ENCODE data around the gene SEPTIN11.

SEPTIN11 gene

DNA sequence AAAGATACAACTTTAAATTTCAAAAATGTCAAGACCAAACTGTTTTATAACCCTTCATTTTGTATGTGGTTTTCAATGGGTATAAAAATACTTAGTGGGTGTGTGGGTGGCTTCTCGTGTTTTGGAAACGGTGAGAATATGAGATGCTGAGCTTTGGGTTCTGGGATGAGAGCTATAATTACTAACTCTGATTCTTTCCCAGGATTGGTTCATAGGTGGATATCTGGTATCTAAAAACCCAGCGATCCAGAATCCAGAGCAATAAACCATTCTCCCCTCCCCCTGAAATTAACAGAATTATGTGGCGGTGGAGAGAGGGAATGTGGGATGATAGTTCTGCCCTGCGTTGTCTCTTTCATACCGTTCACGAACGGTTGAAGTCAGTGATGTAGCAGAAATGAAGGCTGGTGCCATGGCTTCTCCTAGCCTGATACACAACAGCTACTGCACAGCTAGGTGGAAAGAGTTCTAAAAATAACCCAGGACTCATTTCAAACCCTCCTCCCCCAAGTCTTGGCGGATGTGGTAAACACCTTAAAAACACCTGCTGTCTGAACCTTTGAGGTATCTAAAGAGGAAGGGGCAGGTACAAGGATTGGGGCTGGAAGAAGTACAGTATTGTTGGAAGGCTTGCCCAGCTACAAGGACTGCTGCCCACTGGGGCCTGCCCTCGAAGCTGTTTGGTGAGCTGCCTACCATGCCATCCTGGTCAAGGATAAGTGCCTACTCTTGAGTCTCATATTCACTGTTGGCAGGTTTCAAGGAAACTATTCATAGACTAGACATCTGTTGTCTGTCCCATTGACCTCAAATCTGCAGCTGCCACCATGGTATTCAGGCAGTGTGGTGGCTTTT is 44.5 kb downstream of the SEPTIN11 start:
- no peak overlapping the region for H3K4me3 ChIP-seq (ENCODE audit: low read depth, low read length)
- H3K9ac ChIP-seq: no peak overlapping the region
- TF ChIP-seq, protein P1, sequence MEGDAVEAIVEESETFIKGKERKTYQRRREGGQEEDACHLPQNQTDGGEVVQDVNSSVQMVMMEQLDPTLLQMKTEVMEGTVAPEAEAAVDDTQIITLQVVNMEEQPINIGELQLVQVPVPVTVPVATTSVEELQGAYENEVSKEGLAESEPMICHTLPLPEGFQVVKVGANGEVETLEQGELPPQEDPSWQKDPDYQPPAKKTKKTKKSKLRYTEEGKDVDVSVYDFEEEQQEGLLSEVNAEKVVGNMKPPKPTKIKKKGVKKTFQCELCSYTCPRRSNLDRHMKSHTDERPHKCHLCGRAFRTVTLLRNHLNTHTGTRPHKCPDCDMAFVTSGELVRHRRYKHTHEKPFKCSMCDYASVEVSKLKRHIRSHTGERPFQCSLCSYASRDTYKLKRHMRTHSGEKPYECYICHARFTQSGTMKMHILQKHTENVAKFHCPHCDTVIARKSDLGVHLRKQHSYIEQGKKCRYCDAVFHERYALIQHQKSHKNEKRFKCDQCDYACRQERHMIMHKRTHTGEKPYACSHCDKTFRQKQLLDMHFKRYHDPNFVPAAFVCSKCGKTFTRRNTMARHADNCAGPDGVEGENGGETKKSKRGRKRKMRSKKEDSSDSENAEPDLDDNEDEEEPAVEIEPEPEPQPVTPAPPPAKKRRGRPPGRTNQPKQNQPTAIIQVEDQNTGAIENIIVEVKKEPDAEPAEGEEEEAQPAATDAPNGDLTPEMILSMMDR (IDR thresholded peaks at IDR 0.05): no peak
- H3K9me3 ChIP-seq (ENCODE audit: control insufficient read depth, low read length): no peaks in the 10 kb centered on the region
- H2AFZ ChIP-seq: no peak overlapping the region
- no peak overlapping the region for H3K4me2 ChIP-seq (ENCODE audit: low read length)
- H3K27ac ChIP-seq: no peak overlapping the region
- no peaks in the 10 kb centered on the region for H3K36me3 ChIP-seq (ENCODE audit: control insufficient read depth, insufficient read depth, low read length)
- H3K27me3 ChIP-seq (ENCODE audit: control insufficient read depth, insufficient read depth, low read length): no peaks in the 10 kb centered on the region
- no peaks in the 10 kb centered on the region for H3K79me2 ChIP-seq
- peaks cover 2% of the 10 kb centered on the region for H3K4me1 ChIP-seq

DNA sequence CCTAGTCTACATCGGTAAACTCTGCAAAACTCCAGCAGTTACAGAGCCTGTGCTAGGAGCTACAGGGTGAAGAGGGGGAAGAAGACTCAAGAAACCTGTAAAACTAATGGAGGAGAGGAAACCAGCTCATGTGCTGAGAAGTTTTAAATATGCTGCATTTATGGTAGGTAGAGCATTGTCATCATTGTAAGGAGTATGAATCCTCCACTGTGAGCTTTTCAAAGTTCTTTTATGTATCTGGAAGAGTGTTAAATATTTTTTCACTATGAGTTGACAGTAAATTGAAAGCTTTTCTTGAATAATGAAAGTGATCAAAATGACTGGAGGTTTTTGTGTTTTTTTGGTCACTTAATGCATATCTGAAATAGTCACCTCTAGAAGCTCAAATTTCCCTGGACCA is 46.2 kb downstream of the SEPTIN11 start:
- Histone ChIP-seq H3K9me3 (ENCODE audit: control insufficient read depth, low read length) (no peaks in the 10 kb centered on the region), H3K4me2 (ENCODE audit: low read length) (no peak overlapping the region), H3K27ac (no peak overlapping the region), H2AFZ (no peak overlapping the region), H3K79me2 (no peaks in the 10 kb centered on the region), H3K4me1 (no peaks in the 10 kb centered on the region), H3K36me3 (ENCODE audit: control insufficient read depth, insufficient read depth, low read length) (no peaks in the 10 kb centered on the region), H3K9ac (no peak overlapping the region), H3K4me3 (ENCODE audit: low read depth, low read length) (no peak overlapping the region), H3K27me3 (ENCODE audit: control insufficient read depth, insufficient read depth, low read length) (no peaks in the 10 kb centered on the region)
- TF ChIP-seq, protein P1 (IDR thresholded peaks at IDR 0.05): no peak

DNA sequence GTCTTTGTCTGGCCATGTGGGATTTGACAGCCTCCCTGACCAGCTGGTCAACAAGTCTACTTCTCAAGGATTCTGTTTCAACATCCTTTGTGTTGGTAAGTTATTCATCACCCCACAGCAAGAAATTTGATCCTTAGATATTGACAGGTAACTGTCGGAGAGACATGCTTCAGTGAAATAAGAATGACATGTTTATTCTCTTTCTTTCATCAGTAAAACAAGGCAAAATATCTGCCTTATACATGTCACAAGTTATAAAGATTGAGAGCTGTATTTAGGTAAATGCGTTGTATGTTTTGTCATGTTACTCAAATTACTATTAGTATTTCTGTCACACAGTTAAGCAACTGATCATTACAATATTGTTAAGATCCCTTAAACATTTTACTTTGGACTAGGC is 46.9 kb downstream of the SEPTIN11 start:
- Histone ChIP-seq H3K27ac (no peak overlapping the region), H3K9ac (no peak overlapping the region), H3K9me3 (ENCODE audit: control insufficient read depth, low read length) (no peaks in the 10 kb centered on the region), H3K79me2 (no peaks in the 10 kb centered on the region), H3K4me1 (no peaks in the 10 kb centered on the region), H2AFZ (no peak overlapping the region), H3K36me3 (ENCODE audit: control insufficient read depth, insufficient read depth, low read length) (no peaks in the 10 kb centered on the region), H3K4me3 (ENCODE audit: low read depth, low read length) (no peak overlapping the region), H3K4me2 (ENCODE audit: low read length) (no peak overlapping the region), H3K27me3 (ENCODE audit: control insufficient read depth, insufficient read depth, low read length) (no peaks in the 10 kb centered on the region)
- TF ChIP-seq, protein P1 (IDR thresholded peaks at IDR 0.05): no peak

DNA sequence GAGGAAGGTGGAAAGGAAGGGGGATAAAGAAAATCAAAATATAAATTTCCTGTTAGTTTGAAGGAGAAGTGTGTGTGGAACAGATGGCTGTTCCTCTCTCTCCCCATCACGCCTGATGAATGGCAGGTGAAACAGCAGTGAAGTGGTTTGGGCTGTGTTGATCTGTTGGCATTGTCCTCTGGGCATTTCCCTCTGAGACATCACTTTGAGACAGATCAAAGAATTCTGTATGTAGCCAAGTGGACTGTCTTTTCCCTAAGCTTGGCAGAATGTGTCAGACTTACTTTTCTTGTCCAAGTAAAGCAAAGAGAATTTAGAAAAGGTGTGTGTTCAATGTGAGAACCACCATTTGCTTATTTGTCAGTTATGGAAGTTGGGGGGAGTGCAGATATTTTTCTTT is 47.5 kb downstream of the SEPTIN11 start:
- Histone ChIP-seq H2AFZ (no peak overlapping the region), H3K9me3 (ENCODE audit: control insufficient read depth, low read length) (no peaks in the 10 kb centered on the region), H3K4me1 (peaks cover 3% of the 10 kb centered on the region), H3K79me2 (no peaks in the 10 kb centered on the region), H3K4me3 (ENCODE audit: low read depth, low read length) (no peak overlapping the region), H3K27me3 (ENCODE audit: control insufficient read depth, insufficient read depth, low read length) (no peaks in the 10 kb centered on the region), H3K9ac (no peak overlapping the region), H3K36me3 (ENCODE audit: control insufficient read depth, insufficient read depth, low read length) (no peaks in the 10 kb centered on the region), H3K27ac (no peak overlapping the region), H3K4me2 (ENCODE audit: low read length) (no peak overlapping the region)
- TF ChIP-seq, protein P1 (IDR thresholded peaks at IDR 0.05): no peak

DNA sequence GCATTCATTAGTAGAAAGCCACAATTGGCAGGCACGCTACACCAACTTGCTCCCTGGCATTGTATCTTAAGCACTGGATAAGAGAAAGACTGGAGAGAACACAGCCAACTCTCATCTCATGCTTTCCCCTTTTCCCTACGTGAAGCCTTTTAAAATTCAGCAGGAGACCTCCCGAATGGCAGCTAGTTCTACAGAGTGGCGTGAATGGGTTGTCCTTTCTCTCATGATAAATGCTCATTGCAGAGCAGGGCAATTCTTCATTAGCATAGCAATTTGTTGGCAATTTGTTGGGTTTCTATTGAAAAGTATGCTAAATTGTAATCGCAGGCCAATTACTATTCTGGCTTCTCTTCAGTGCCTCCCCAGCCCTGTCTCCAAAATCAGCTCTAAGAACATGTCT is 48.0 kb downstream of the SEPTIN11 start:
- H3K4me3 ChIP-seq (ENCODE audit: low read depth, low read length): no peak overlapping the region
- H3K9ac ChIP-seq: no peak overlapping the region
- no peak overlapping the region for H3K27ac ChIP-seq
- H3K27me3 ChIP-seq (ENCODE audit: control insufficient read depth, insufficient read depth, low read length): no peaks in the 10 kb centered on the region
- H3K4me1 ChIP-seq: peaks cover 7% of the 10 kb centered on the region
- no peaks in the 10 kb centered on the region for H3K9me3 ChIP-seq (ENCODE audit: control insufficient read depth, low read length)
- H2AFZ ChIP-seq: no peak overlapping the region
- no peaks in the 10 kb centered on the region for H3K36me3 ChIP-seq (ENCODE audit: control insufficient read depth, insufficient read depth, low read length)
- no peak overlapping the region for H3K4me2 ChIP-seq (ENCODE audit: low read length)
- no peaks in the 10 kb centered on the region for H3K79me2 ChIP-seq
- TF ChIP-seq, protein P1 (IDR thresholded peaks at IDR 0.05): no peak
